Neural cell (in vitro differentiated cells): ENCODE results near the gene TTC21A. TPM values are rescaled to one million over a fixed set of nuclear protein-coding genes. Genes with fewer than 3 reads are reported as not detected.

Experiments used
- H2AFZ ChIP-seq: fragments of 200-600, 300-800 bp; sonication (generic), shearing (Covaris generic); 2 replicates; pipeline ENCODE4 v1.6.0; 2014; ENCODE audit warnings: low read depth, mild to moderate bottlenecking, antibody characterized with exemption, low read length, moderate library complexity
- H3F3A ChIP-seq: fragments of 200-600 bp; shearing (Covaris generic); 2 replicates; pipeline ENCODE4 v1.6.1; 2016; ENCODE audit warnings: mild to moderate bottlenecking, moderate library complexity, mixed read lengths, antibody characterized with exemption, low read length; ENCODE audit not compliant: insufficient read depth, poor library complexity, severe bottlenecking
- H3K27ac ChIP-seq: fragments of 200-600, 300-800 bp; sonication (generic), shearing (Covaris generic); 2 replicates; pipeline ENCODE4 v1.5.1; 2014; ENCODE audit warnings: mild to moderate bottlenecking, low read length, moderate library complexity
- H3K27me3 ChIP-seq: fragments of 300-800, 200-600 bp; sonication (generic), shearing (Covaris generic); 2 replicates; pipeline ENCODE4 v1.6.0; 2014; ENCODE audit warnings: mild to moderate bottlenecking, low read depth, low read length, moderate library complexity; ENCODE audit not compliant: insufficient read depth
- H3K36me3 ChIP-seq: fragments of 300-800, 200-600 bp; sonication (generic), shearing (Covaris generic); 2 replicates; pipeline ENCODE4 v1.5.1; 2014; ENCODE audit warnings: mild to moderate bottlenecking, antibody characterized with exemption, low read length, moderate library complexity; ENCODE audit not compliant: insufficient read depth
- H3K4me2 ChIP-seq: fragments of 300-800, 200-600 bp; sonication (generic), shearing (Covaris generic); 2 replicates; pipeline ENCODE4 v1.6.0; 2014; ENCODE audit warnings: mild to moderate bottlenecking, low read length
- H3K4me3 ChIP-seq: fragments of 300-800, 200-600 bp; sonication (generic), shearing (Covaris generic); 2 replicates; pipeline ENCODE4 v1.5.1; 2014; ENCODE audit warnings: mild to moderate bottlenecking, low read length, moderate library complexity
- H3K79me2 ChIP-seq: fragments of 200-600 bp; shearing (Covaris generic); replicated peaks from 2 replicates; pipeline ENCODE4 v1.6.0; 2014; ENCODE audit warnings: mild to moderate bottlenecking, low read length, moderate library complexity; ENCODE audit not compliant: insufficient read depth
- H3K9ac ChIP-seq: fragments of 300-800, 200-600 bp; sonication (generic), shearing (Covaris generic); 2 replicates; pipeline ENCODE4 v1.6.1; 2016; ENCODE audit warnings: mild to moderate bottlenecking, low read length, mixed read lengths
- H3K9me2 ChIP-seq: fragments of 200-600 bp; shearing (Covaris generic); 2 replicates; pipeline ENCODE4 v1.6.1; 2016; ENCODE audit warnings: mild to moderate bottlenecking, low read length, mixed read lengths; ENCODE audit not compliant: insufficient read depth
- H3K9me3 ChIP-seq: fragments of 200-600, 300-800 bp; sonication (generic), shearing (Covaris generic); 2 replicates; pipeline ENCODE4 v1.6.1; 2016; ENCODE audit warnings: mild to moderate bottlenecking, mixed run types, low read length, moderate library complexity, mixed read lengths
- H4K20me1 ChIP-seq: fragments of 200-600 bp; shearing (Covaris generic); 2 replicates; pipeline ENCODE4 v1.6.1; 2016; ENCODE audit warnings: mild to moderate bottlenecking, mixed run types; ENCODE audit not compliant: insufficient read depth
- EP300 ChIP-seq: fragments of 450-650 bp; conservative IDR thresholded peaks from 2 replicates; pipeline ENCODE4 v1.6.1; 2014; ENCODE audit warnings: antibody characterized with exemption, mild to moderate bottlenecking, moderate library complexity; ENCODE audit not compliant: poor library complexity, severe bottlenecking
- MXI1 ChIP-seq: fragments of 450-650 bp; conservative IDR thresholded peaks from 2 replicates; pipeline ENCODE4 v1.6.1; 2014; ENCODE audit warnings: antibody characterized with exemption, mild to moderate bottlenecking; ENCODE audit not compliant: poor library complexity, severe bottlenecking
- POLR2AphosphoS5 ChIP-seq: IDR thresholded peaks from 2 replicates; pipeline ENCODE4 v1.6.1; 2012
- REST ChIP-seq: IDR thresholded peaks from 2 replicates; pipeline ENCODE4 v1.6.1; 2012; ENCODE audit warnings: borderline replicate concordance
- SMC3 ChIP-seq: fragments of 450-650 bp; conservative IDR thresholded peaks from 2 replicates; pipeline ENCODE4 v1.6.1; 2014; ENCODE audit warnings: antibody characterized with exemption, mild to moderate bottlenecking, moderate library complexity; ENCODE audit not compliant: poor library complexity
- TAF1 ChIP-seq: IDR thresholded peaks from 2 replicates; pipeline ENCODE4 v1.6.1; 2012; ENCODE audit warnings: low read depth
- polyA plus RNA-seq: library from polyadenylated mRNA; depleted of rRNA; stranded (reverse); fragments of >200 nt; gene quantifications from 2 replicates; pipeline ENCODE4 v1.2.3, GENCODE V29; 2014
- TF ChIP-seq, protein P1 (sequence below): fragments of 450-650 bp; IDR thresholded peaks from 2 replicates; pipeline ENCODE4 v1.5.1; 2014; ENCODE audit warnings: antibody characterized with exemption, mild to moderate bottlenecking, moderate library complexity; ENCODE audit not compliant: poor library complexity, severe bottlenecking

TTC21A gene
- polyA plus RNA-seq, 1 donor from 2014 or later, result 6.2 TPM

- H3K9ac ChIP-seq, result no peak overlapping the region
- H3K9me2 ChIP-seq, result no peaks in the 10 kb centered on the region
- no peaks in the 10 kb centered on the region for H3F3A ChIP-seq
- peaks cover 6% of the 10 kb centered on the region for H3K79me2 ChIP-seq
- H3K9me3 ChIP-seq, result no peaks in the 10 kb centered on the region
- H3K4me2 ChIP-seq, result no peak overlapping the region
- peaks cover 20% of the 10 kb centered on the region for H3K36me3 ChIP-seq
- H4K20me1 ChIP-seq, result no peaks in the 10 kb centered on the region
- TF ChIP-seq, protein P1, sequence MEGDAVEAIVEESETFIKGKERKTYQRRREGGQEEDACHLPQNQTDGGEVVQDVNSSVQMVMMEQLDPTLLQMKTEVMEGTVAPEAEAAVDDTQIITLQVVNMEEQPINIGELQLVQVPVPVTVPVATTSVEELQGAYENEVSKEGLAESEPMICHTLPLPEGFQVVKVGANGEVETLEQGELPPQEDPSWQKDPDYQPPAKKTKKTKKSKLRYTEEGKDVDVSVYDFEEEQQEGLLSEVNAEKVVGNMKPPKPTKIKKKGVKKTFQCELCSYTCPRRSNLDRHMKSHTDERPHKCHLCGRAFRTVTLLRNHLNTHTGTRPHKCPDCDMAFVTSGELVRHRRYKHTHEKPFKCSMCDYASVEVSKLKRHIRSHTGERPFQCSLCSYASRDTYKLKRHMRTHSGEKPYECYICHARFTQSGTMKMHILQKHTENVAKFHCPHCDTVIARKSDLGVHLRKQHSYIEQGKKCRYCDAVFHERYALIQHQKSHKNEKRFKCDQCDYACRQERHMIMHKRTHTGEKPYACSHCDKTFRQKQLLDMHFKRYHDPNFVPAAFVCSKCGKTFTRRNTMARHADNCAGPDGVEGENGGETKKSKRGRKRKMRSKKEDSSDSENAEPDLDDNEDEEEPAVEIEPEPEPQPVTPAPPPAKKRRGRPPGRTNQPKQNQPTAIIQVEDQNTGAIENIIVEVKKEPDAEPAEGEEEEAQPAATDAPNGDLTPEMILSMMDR, result no peak
- TF ChIP-seq EP300, result no peak
- H3K27ac ChIP-seq, result no peak overlapping the region
- H3K4me3 ChIP-seq, result no peak overlapping the region
- H2AFZ ChIP-seq, result no peak overlapping the region
- H3K27me3 ChIP-seq, result no peaks in the 10 kb centered on the region
Measured at GRCh38 chr3:39099242-39099641, 8.2 kb upstream of the TTC21A start.

DNA sequence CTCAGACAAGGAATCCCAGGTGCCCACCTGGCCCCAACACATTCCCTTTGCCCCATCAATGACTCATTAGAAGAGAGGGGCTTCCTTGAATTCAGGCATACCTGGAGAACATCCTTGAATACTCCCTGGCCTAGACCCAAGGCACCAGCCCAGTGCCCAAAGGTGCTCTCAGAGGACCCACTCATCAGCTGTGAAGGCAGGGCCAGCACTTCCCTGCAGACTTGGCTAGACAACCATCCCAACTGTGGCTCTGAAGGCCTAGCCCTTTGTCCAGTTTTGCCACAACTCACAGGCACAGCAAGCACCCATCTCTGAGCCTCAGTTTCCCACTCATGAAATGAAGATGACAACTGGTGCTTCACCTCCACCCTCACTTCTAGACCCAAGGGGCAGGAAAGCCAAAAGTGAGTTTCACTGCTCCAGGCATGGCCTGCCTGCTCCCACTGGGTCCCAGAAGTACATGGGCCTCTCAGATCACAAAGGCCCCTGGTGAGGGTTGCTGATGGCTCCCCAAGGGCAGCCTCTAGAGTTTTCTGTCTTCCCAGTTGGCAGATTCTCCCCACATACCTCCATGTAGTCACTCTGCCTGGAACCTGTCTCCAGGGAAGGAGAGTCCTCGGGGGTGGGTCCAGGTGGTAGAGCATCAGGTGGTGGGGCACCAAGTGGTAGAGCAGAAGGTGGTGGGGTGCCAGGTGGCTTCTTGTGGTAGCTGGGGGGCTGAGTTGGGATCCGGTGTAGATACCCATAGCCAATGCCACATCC, 7.6 kb upstream of the TTC21A start:
- H3K27ac ChIP-seq, result no peak overlapping the region
- no peaks in the 10 kb centered on the region for H4K20me1 ChIP-seq
- no peak overlapping the region for H3K4me3 ChIP-seq
- TF ChIP-seq TAF1, result no peak
- H3K9me3 ChIP-seq, result no peaks in the 10 kb centered on the region
- H3K27me3 ChIP-seq, result no peaks in the 10 kb centered on the region
- H3K79me2 ChIP-seq, result peaks cover 13% of the 10 kb centered on the region
- no peak overlapping the region for H3K4me2 ChIP-seq
- no peaks in the 10 kb centered on the region for H3K9me2 ChIP-seq
- no peak overlapping the region for H3K9ac ChIP-seq
- H3K36me3 ChIP-seq, result peaks cover 20% of the 10 kb centered on the region
- no peak overlapping the region for H2AFZ ChIP-seq
- H3F3A ChIP-seq, result no peaks in the 10 kb centered on the region

DNA sequence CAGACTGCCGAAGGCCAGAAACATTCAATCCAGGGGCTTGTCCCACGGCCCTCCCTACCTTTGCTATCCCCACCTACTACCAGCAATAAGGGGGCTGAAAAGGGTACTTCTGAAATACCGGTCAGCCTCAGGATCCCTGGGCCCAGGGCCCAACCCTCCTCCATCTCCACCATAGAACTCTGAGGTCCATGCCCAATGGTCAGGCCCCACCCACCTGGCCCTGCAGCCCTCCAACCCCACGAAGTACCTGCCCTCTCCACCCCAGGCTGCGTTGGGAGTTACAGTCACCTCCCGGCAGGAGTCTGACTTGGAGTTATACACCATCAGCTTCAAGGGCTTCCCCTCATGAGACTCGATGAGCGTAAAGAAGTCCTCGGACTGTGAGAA, 7.0 kb upstream of the TTC21A start:
- H3K9me2 ChIP-seq, result no peaks in the 10 kb centered on the region
- H2AFZ ChIP-seq, result no peak overlapping the region
- no peak overlapping the region for H3K27ac ChIP-seq
- H3K79me2 ChIP-seq, result peaks cover 17% of the 10 kb centered on the region
- H4K20me1 ChIP-seq, result no peaks in the 10 kb centered on the region
- no peak overlapping the region for H3K9ac ChIP-seq
- no peak overlapping the region for H3K4me2 ChIP-seq
- H3F3A ChIP-seq, result no peaks in the 10 kb centered on the region
- no peaks in the 10 kb centered on the region for H3K9me3 ChIP-seq
- no peak for TF ChIP-seq REST
- TF ChIP-seq MXI1, result no peak
- TF ChIP-seq SMC3, result no peak
- TF ChIP-seq TAF1, result no peak
- TF ChIP-seq POLR2AphosphoS5, result no peak
- peaks cover 16% of the 10 kb centered on the region for H3K36me3 ChIP-seq
- H3K4me3 ChIP-seq, result no peak overlapping the region
- no peaks in the 10 kb centered on the region for H3K27me3 ChIP-seq
